Nephron (organoid): Measurements from ENCODE around the gene OR2A14.
"Not testable (repeated sequence)": the region's sequence is repeated elsewhere in the genome, so short reads cannot be mapped to it uniquely, and the experiment has no call there.

ENCODE experiments used
- H3K27ac Mint-ChIP-seq, 3 experiments: 2 replicates each; pipeline ENCODE4 v1.8.0; 2020; ENCODE audit warnings: mixed read lengths in 3 of 3, mild to moderate bottlenecking in 2 of 3, moderate library complexity in 1 of 3
- H3K27me3 Mint-ChIP-seq: 2 replicates; pipeline ENCODE4 v1.8.0; 2021; ENCODE audit warnings: low read depth, mild to moderate bottlenecking, moderate library complexity, mixed read lengths
- H3K36me3 Mint-ChIP-seq: 2 replicates; pipeline ENCODE4 v1.8.0; 2020; ENCODE audit warnings: low read depth, mixed read lengths
- H3K4me1 Mint-ChIP-seq: 2 replicates; pipeline ENCODE4 v1.8.0; 2020; ENCODE audit warnings: mixed read lengths
- H3K4me3 Mint-ChIP-seq, 3 experiments: 2 replicates each; pipeline ENCODE4 v1.8.0; 2020; ENCODE audit warnings: mild to moderate bottlenecking in 3 of 3, mixed read lengths in 3 of 3, moderate library complexity in 2 of 3
- H3K9me3 Mint-ChIP-seq: 2 replicates; pipeline ENCODE4 v1.8.0; 2020; ENCODE audit warnings: mixed read lengths
- TF ChIP-seq, protein P1 (sequence below), 3 experiments: fragments of 200-600 bp; sonication (generic); IDR thresholded peaks; one replicate each; pipeline ENCODE4 v1.5.0; 2021; ENCODE audit warnings: antibody characterized with exemption in 3 of 3; ENCODE audit not compliant: unreplicated experiment in 3 of 3

OR2A14 gene

DNA sequence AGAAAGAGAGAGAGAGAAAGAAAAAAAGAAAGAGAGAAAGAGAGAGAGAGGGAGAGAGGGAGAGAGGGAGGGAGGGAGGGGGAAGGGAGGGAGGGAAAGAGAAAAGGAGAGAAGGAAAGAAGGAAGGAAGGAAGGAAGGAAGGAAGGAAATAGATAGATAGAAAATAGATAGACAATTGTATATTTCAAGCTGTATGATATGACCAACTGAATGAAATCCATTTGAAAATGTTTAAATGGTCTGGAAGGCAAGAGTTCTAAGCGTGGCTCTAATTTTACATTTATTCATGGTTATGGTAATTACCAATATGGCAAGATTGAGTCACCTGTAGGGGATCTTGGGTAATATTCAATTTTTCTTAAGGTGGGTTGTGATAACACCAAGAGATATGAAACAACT is 35.9 kb downstream of the OR2A14 start:
- H3K4me1 Mint-ChIP-seq = no peaks in the 10 kb centered on the region
- H3K36me3 Mint-ChIP-seq = no peaks in the 10 kb centered on the region
- TF ChIP-seq, protein P1, sequence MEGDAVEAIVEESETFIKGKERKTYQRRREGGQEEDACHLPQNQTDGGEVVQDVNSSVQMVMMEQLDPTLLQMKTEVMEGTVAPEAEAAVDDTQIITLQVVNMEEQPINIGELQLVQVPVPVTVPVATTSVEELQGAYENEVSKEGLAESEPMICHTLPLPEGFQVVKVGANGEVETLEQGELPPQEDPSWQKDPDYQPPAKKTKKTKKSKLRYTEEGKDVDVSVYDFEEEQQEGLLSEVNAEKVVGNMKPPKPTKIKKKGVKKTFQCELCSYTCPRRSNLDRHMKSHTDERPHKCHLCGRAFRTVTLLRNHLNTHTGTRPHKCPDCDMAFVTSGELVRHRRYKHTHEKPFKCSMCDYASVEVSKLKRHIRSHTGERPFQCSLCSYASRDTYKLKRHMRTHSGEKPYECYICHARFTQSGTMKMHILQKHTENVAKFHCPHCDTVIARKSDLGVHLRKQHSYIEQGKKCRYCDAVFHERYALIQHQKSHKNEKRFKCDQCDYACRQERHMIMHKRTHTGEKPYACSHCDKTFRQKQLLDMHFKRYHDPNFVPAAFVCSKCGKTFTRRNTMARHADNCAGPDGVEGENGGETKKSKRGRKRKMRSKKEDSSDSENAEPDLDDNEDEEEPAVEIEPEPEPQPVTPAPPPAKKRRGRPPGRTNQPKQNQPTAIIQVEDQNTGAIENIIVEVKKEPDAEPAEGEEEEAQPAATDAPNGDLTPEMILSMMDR (IDR thresholded peaks at IDR 0.05; ENCODE audit: unreplicated experiment in 3 of 3) = no peak
- peaks cover 4% of the 10 kb centered on the region for H3K27me3 Mint-ChIP-seq
- no peak overlapping the region for H3K4me3 Mint-ChIP-seq
- H3K9me3 Mint-ChIP-seq = no peaks in the 10 kb centered on the region
- no peak overlapping the region for H3K27ac Mint-ChIP-seq

DNA sequence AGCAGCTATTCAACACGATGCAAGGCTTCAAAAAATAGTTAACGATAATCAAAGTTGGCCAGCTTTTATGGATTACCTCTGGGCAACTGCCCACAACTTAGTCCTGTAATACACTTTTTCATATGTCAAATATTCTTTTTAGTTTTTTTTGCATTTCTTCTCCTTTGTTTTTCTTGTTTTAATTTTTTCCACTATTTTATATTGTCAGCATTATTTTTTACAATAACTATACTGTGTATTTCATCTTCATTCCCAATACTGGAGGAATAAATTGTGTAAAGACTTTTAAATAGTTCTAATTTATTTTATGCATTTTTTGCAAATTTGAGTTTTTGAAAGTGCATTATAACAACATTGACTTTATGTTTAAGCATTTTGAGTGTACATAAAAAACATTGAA is 41.8 kb downstream of the OR2A14 start:
- H3K27ac Mint-ChIP-seq = no peak overlapping the region
- no peak overlapping the region for H3K4me3 Mint-ChIP-seq
- TF ChIP-seq, protein P1 (IDR thresholded peaks at IDR 0.05; ENCODE audit: unreplicated experiment in 3 of 3) = no peak
- H3K36me3 Mint-ChIP-seq = no peaks in the 10 kb centered on the region
- H3K9me3 Mint-ChIP-seq = no peaks in the 10 kb centered on the region
- H3K27me3 Mint-ChIP-seq = no peaks in the 10 kb centered on the region
- no peaks in the 10 kb centered on the region for H3K4me1 Mint-ChIP-seq

GRCh38 chr7:144171594-144172350 is 48.8 kb downstream of the OR2A14 start:
- not testable (repeated sequence) for H3K27me3 Mint-ChIP-seq, H3K36me3 Mint-ChIP-seq, H3K4me3 Mint-ChIP-seq, H3K27ac Mint-ChIP-seq, H3K4me1 Mint-ChIP-seq, H3K9me3 Mint-ChIP-seq

GRCh38 chr7:144174613-144175012 is 51.6 kb downstream of the OR2A14 start:
- no peaks in the 10 kb centered on the region for H3K36me3 Mint-ChIP-seq

DNA sequence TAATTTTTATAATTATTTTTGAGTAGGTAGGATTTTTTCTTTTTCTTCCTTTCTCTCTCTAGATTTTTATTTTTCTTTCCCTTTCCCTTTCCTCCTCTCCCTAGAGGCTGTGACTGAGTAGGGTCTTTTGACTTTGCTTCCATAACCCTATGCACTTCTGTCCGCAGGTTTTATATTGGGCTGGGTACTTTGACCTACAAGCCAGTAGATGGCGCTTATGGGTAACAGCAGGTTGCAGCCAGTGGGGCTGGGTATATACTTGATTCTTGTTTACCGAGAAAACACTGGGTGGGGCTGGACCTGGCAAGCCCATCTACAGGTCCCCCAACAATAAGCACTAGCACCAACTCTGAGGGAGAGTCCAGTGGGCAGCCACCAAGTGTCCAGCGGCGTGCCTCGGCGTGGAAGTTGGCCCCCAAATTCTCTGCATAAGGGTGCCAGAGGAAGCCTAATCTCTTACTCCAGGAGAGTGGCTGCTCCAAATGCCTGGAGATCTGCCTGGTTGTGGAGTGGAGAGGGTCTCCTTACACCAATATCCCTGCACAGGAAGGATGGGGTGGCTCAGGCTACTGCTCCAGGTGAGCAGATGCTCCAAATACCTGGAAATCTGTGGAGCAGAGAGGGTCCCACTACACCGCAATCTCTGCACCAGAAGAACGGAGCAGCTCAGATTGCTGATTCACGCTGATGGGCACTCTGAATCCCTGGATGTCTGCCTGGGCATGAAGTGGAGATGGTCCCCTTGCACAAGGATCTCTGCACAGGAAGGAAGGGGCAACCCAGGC is 55.6 kb downstream of the OR2A14 start:
- H3K36me3 Mint-ChIP-seq, H3K27ac Mint-ChIP-seq, H3K27me3 Mint-ChIP-seq, H3K9me3 Mint-ChIP-seq, H3K4me3 Mint-ChIP-seq, H3K4me1 Mint-ChIP-seq: not testable (repeated sequence)
- TF ChIP-seq, protein P1 (IDR thresholded peaks at IDR 0.05; ENCODE audit: unreplicated experiment in 3 of 3) = peak; percentile 38 to 54 (median 44)

More at GRCh38 chr7:144174613-144175012, 51.6 kb downstream of the OR2A14 start:
- Mint-ChIP-seq H3K4me3 (no peak overlapping the region), H3K9me3 (peaks cover 2% of the 10 kb centered on the region), H3K4me1 (no peaks in the 10 kb centered on the region), H3K27me3 (peaks cover 6% of the 10 kb centered on the region), H3K27ac (no peak overlapping the region)
- TF ChIP-seq, protein P1 (IDR thresholded peaks at IDR 0.05; ENCODE audit: unreplicated experiment in 3 of 3) = no peak

DNA sequence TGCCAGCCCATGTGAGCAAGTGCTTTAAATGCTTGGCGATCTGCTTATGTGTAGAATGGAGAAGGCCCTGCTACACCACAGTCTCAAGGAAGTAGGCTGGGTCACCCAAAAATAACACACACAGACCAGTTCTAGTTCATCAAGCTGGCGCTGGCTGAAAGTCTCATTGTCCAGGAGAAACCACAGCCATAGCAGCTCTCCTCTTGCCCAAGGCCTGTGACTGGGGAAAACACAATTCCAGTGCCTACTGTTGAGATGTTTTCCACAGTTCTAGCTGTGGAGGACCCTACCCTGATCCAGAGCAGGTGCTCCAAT is 56.1 kb downstream of the OR2A14 start:
- not testable (repeated sequence) for H3K36me3 Mint-ChIP-seq, H3K4me3 Mint-ChIP-seq, H3K9me3 Mint-ChIP-seq, H3K4me1 Mint-ChIP-seq, H3K27me3 Mint-ChIP-seq, H3K27ac Mint-ChIP-seq
